HFF-Myc (cell line): ENCODE results near the gene GHRL.

Experiments used
- DNase-seq: peaks from one replicate; pipeline ENCODE4 v3.0.0-alpha.2; 2011; ENCODE audit warnings: low read depth; ENCODE audit errors: extremely low read depth
- H3K4me3 ChIP-seq: replicated peaks from 2 replicates; pipeline ENCODE4 v1.5.1; 2011; ENCODE audit warnings: low read depth, mild to moderate bottlenecking, control low read depth, low read length
- TF ChIP-seq, protein P1 (sequence below): IDR thresholded peaks from 2 replicates; pipeline ENCODE4 v1.5.1; 2012; ENCODE audit warnings: mild to moderate bottlenecking, low read depth, low read length, control low read depth; ENCODE audit errors: missing control alignments

Gene GHRL

DNA sequence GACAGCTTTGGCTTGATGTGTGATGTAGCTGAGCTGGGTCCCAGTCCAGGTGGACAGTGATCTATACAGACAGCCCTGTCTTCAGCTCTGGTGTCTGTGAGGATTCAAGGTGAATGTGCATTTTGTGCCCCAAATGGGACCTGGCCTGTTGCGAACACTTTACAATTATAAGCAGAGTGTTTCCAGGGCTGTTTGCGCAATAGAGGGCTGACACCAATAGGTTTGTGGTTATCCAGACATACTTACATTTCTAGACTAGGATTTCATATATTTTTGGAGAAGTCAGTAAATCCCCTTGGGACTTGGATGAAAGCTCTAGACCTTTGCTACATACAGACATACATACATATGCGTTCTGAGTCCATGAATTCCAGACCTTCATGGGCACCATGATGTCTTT lies 48.7 kb downstream of the GHRL start:
- DNase-seq: no peak
- TF ChIP-seq, protein P1, sequence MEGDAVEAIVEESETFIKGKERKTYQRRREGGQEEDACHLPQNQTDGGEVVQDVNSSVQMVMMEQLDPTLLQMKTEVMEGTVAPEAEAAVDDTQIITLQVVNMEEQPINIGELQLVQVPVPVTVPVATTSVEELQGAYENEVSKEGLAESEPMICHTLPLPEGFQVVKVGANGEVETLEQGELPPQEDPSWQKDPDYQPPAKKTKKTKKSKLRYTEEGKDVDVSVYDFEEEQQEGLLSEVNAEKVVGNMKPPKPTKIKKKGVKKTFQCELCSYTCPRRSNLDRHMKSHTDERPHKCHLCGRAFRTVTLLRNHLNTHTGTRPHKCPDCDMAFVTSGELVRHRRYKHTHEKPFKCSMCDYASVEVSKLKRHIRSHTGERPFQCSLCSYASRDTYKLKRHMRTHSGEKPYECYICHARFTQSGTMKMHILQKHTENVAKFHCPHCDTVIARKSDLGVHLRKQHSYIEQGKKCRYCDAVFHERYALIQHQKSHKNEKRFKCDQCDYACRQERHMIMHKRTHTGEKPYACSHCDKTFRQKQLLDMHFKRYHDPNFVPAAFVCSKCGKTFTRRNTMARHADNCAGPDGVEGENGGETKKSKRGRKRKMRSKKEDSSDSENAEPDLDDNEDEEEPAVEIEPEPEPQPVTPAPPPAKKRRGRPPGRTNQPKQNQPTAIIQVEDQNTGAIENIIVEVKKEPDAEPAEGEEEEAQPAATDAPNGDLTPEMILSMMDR: no peak
- H3K4me3 ChIP-seq: no peak overlapping the region

DNA sequence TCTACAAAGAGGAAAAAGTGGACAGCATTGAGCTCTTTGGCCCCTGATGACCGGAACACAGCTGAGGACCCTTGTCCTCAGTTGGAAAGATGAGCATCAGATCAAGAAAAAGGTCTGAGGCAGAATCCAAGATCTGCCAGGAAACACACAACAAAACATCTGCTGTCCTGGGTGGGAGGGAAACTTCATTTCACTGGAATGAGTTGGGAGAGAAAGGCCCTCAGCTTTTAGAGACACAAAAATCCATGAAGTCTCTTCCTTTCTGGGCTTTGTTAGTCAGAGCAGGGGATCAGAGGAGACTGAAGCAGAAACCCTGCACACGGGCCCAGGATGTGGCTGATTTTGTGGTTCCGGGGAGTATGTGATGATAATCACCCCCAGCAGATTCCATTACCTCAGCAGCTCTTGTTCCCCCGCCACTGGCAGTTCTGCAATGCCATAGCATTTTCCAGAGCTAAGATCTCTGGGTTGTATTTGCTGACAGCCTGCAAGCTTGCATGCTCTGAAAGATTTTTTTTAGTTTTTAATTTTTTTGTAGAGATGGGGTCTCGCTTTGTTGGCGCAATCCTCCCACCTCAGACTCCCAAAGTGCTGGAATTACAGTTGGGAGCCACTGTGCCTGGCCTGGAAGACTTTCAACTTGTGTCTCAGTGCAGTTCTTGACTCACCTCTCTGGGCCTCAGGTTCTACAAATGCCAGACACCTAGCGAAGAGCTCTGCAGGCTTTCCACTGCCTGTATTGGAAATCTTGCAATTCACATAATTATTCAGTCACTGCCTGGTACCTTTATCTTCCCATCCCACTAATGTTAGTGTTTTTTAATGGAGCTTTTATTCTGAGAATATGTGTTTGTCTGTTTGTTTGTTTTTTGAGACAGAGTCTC lies 50.3 kb downstream of the GHRL start:
- TF ChIP-seq, protein P1: no peak
- no peak overlapping the region for H3K4me3 ChIP-seq
- DNase-seq: no peak

DNA sequence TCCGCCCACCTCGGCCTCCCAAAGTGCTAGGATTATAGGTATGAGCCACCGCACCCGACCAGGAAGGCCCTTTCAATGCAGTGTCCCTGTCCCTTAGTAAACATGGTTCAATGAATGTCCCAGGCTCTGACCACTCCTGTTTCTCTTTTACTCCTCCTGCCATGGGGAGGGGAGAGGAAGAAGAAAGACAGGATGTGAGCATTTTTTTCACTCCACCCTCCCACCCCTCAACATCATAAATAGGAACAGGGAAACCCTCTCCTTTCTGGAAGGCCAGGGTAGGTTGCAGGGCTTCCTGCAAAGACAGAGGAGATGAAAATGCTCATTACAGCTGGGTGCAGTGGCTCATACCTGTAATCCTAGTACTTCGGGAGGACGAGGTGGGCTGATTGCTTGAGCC lies 51.9 kb downstream of the GHRL start:
- DNase-seq: no peak
- no peak overlapping the region for H3K4me3 ChIP-seq
- TF ChIP-seq, protein P1: no peak

DNA sequence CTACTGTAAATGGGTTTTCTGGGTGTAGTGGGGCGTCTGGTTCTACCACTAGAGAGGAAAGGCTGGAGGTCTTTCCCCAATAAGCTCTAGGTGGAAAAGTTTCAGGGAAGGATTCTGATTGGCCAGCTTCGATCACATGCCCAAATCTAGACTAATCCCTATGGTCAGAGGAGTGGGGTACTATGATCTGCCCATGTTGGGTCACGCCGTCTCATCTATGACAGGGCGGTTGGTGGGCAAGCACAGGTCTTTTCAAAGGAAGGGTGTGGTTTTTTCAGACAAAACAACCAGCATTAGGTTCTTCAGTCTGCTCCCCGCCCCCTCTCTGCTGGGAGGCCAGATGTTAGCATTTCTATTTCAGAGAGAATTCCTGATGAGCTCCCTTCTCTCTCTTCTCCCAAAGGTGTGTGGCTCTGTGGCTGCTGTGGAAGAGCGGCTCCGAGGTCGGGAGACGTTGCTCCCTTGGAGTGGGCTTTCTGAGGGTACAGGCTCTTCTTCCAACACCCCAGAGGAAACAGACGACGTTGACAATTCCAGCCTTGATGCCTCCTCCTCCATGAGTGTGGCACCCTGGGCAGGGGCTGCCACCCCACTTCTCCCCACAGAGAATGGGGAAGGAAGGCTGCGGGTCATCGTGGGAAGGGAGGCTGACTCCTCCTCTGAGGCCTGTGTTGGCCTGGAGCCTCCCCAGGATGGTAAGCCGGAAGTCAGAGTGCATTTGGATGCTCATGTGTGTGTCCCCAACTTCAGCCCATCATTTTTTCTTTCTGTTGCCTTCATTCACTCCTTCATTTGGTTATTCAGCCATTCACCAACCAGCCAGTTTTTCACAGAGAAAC lies 54.2 kb downstream of the GHRL start:
- H3K4me3 ChIP-seq: no peak overlapping the region
- DNase-seq: no peak
- TF ChIP-seq, protein P1: no peak
